ENCODE data around the gene ATP13A1.

DNA sequence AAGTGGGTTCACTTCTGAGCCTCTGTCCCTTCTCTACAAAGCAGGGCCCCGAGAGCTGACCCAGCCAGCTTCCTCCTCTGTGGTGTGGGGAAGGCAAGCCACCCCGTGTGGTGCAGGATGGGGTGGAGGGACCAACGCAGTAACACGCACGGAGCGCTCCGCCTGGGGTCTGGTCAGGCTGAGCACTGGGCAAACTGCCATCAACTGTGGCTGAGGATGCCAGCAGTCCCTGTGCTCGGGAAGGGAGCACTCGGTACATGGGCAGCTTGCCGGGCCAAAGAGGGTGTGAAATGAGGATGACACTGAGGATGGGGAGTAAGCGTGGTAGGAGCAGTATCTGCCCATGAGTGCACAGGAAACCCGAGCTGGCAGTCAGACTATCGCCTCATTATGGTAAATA lies 12.4 kb downstream of the ATP13A1 start:
- TF ChIP-seq, protein P1, sequence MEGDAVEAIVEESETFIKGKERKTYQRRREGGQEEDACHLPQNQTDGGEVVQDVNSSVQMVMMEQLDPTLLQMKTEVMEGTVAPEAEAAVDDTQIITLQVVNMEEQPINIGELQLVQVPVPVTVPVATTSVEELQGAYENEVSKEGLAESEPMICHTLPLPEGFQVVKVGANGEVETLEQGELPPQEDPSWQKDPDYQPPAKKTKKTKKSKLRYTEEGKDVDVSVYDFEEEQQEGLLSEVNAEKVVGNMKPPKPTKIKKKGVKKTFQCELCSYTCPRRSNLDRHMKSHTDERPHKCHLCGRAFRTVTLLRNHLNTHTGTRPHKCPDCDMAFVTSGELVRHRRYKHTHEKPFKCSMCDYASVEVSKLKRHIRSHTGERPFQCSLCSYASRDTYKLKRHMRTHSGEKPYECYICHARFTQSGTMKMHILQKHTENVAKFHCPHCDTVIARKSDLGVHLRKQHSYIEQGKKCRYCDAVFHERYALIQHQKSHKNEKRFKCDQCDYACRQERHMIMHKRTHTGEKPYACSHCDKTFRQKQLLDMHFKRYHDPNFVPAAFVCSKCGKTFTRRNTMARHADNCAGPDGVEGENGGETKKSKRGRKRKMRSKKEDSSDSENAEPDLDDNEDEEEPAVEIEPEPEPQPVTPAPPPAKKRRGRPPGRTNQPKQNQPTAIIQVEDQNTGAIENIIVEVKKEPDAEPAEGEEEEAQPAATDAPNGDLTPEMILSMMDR (IDR thresholded peaks at IDR 0.05): no peak
- TF ChIP-seq POLR2A (IDR thresholded peaks at IDR 0.05; ENCODE audit: low read depth) (no peak), EP300 (IDR thresholded peaks at IDR 0.05) (no peak)

Measured in esophagus muscularis mucosa (tissue), 4 donors.